Endothelial cell of umbilical vein (primary cell): ENCODE data around the gene CHST8. TPM values are rescaled to one million over a fixed set of nuclear protein-coding genes. Genes with fewer than 3 reads are reported as not detected.

Source experiments
- BruUV-seq: library from RNA; stranded (reverse); fragments of 400-500 nt; replicated peaks from 2 replicates; lab custom pipeline; 2021; lab: Mats Ljungman, UMichigan
- CTCF ChIA-PET: fragments of 300-600, 350-600 bp; sonication (Branson Sonifier 250); formaldehyde crosslinking; loops from one replicate; lab custom pipeline; 2021; ENCODE audit warnings: antibody characterized with exemption, inconsistent platforms; lab: Charles Lee
- POLR2A ChIA-PET: fragments of 300-600, 350-600 bp; sonication (Branson Sonifier 250); formaldehyde crosslinking; loops from one replicate; lab custom pipeline; 2021; ENCODE audit warnings: antibody characterized with exemption, inconsistent platforms; lab: Charles Lee
- DNase-seq: peaks from one replicate; pipeline ENCODE4 v3.0.0-alpha.2; 2011; ENCODE audit warnings: low read depth, low spot score
- FAIRE-seq: peaks from 2 replicates; lab custom pipeline; 2011; peaks lifted over from hg19 to GRCh38; lab: Jason Lieb, UNC
- H2AFZ ChIP-seq: 2 replicates; pipeline ENCODE4 v1.6.0; 2012; ENCODE audit warnings: low read depth, low read length, control low read depth, inconsistent platforms
- H3K27ac ChIP-seq: 2 replicates; pipeline ENCODE4 v1.5.1; 2011; ENCODE audit warnings: low read depth, mild to moderate bottlenecking, control low read depth, low read length, moderate library complexity; ENCODE audit not compliant: insufficient read depth
- H3K27me3 ChIP-seq, 2 experiments: 2 replicates each; pipeline versions ENCODE4 v1.6.0 to v1.6.1; 2011; ENCODE audit warnings: low read length in 2 of 2, mixed read lengths in 1 of 2; ENCODE audit not compliant: control insufficient read depth in 2 of 2, insufficient read depth in 2 of 2
- H3K36me3 ChIP-seq, 2 experiments: 2 replicates in 1 of 2; 3 replicates in 1 of 2; pipeline ENCODE4 v1.5.1; 2011; ENCODE audit warnings: low read length in 2 of 2, mild to moderate bottlenecking in 1 of 2, moderate library complexity in 1 of 2; ENCODE audit not compliant: control insufficient read depth in 2 of 2, insufficient read depth in 2 of 2; ENCODE audit errors: extremely low read depth in 1 of 2
- H3K4me1 ChIP-seq: 3 replicates; pipeline ENCODE4 v1.5.1; 2011; ENCODE audit warnings: mild to moderate bottlenecking, low read length; ENCODE audit not compliant: control insufficient read depth, insufficient read depth; ENCODE audit errors: extremely low read depth
- H3K4me2 ChIP-seq: 2 replicates; pipeline ENCODE4 v1.6.1; 2011; ENCODE audit warnings: low read length, control low read depth, mixed read lengths; ENCODE audit not compliant: insufficient read depth
- H3K4me3 ChIP-seq, 3 experiments: fragments of 200-600 bp in 1 of 3; sonication (generic), shearing (Covaris generic) in 1 of 3; replicated peaks in 1 of 3; 2 replicates each; pipeline ENCODE4 v1.5.1; 2011 to 2016; ENCODE audit warnings: control low read depth in 3 of 3, low read length in 3 of 3, mild to moderate bottlenecking in 2 of 3, inconsistent platforms in 1 of 3, low read depth in 1 of 3, moderate library complexity in 1 of 3; ENCODE audit not compliant: insufficient read depth in 1 of 3
- H3K79me2 ChIP-seq: 2 replicates; pipeline ENCODE4 v1.6.0; 2012; ENCODE audit warnings: low read length, inconsistent platforms; ENCODE audit not compliant: control insufficient read depth, insufficient read depth
- H3K9ac ChIP-seq: replicated peaks from 2 replicates; pipeline ENCODE3; 2011; ENCODE audit warnings: low read length, control low read depth; ENCODE audit not compliant: insufficient read depth; ENCODE audit errors: extremely low read depth
- H3K9me1 ChIP-seq: replicated peaks from 3 replicates; pipeline ENCODE4 v1.6.0; 2011; ENCODE audit warnings: mild to moderate bottlenecking, low read length; ENCODE audit not compliant: control insufficient read depth, insufficient read depth; ENCODE audit errors: extremely low read depth
- H3K9me3 ChIP-seq: replicated peaks from 2 replicates; pipeline ENCODE4 v1.5.1; 2012; ENCODE audit warnings: low read length, inconsistent platforms; ENCODE audit not compliant: control insufficient read depth, insufficient read depth
- H4K20me1 ChIP-seq: replicated peaks from 2 replicates; pipeline ENCODE3; 2011; ENCODE audit warnings: mild to moderate bottlenecking, low read length; ENCODE audit not compliant: control insufficient read depth, insufficient read depth; ENCODE audit errors: extremely low read depth
- CTCF ChIP-seq, 2 donors: IDR thresholded peaks; 1 replicate in 1 of 2; 2 replicates in 1 of 2; pipeline ENCODE4 v1.5.1; 2011; ENCODE audit warnings: low read length in 2 of 2, mild to moderate bottlenecking in 2 of 2, moderate library complexity in 2 of 2, control low read depth in 1 of 2, inconsistent platforms in 1 of 2, low read depth in 1 of 2; ENCODE audit not compliant: insufficient read depth in 1 of 2; ENCODE audit errors: extremely low read depth in 1 of 2
- EZH2 ChIP-seq: IDR thresholded peaks from 2 replicates; pipeline ENCODE4 v1.6.1; 2012; ENCODE audit warnings: borderline replicate concordance, low read depth, mild to moderate bottlenecking, moderate library complexity, low read length, inconsistent platforms; ENCODE audit not compliant: severe bottlenecking
- FOS ChIP-seq: IDR thresholded peaks from 2 replicates; pipeline ENCODE4 v1.6.1; 2011; ENCODE audit warnings: mild to moderate bottlenecking, low read length, moderate library complexity, borderline replicate concordance; ENCODE audit not compliant: insufficient read depth
- GATA2 ChIP-seq: IDR thresholded peaks from 2 replicates; pipeline ENCODE4 v1.7.0; 2011; ENCODE audit warnings: low read depth, mild to moderate bottlenecking, moderate library complexity, mixed read lengths, low read length; ENCODE audit not compliant: insufficient read length, insufficient read depth
- JUN ChIP-seq: IDR thresholded peaks from 2 replicates; pipeline ENCODE4 v1.6.1; 2011; ENCODE audit warnings: borderline replicate concordance, low read depth; ENCODE audit not compliant: insufficient read length, insufficient read depth
- MAX ChIP-seq: IDR thresholded peaks from 2 replicates; pipeline ENCODE4 v1.6.1; 2011; ENCODE audit not compliant: insufficient read depth, insufficient read length
- MYC ChIP-seq: IDR thresholded peaks from one replicate; pipeline ENCODE4 v1.6.1; 2011; ENCODE audit warnings: mild to moderate bottlenecking, low read depth, low read length
- POLR2A ChIP-seq: IDR thresholded peaks from 2 replicates; pipeline ENCODE4 v1.6.1; 2012; ENCODE audit warnings: low read depth, mild to moderate bottlenecking, control low read depth, low read length
- POLR2AphosphoS5 ChIP-seq: IDR thresholded peaks from 2 replicates; pipeline ENCODE4 v1.6.1; 2012; ENCODE audit warnings: low read depth, mild to moderate bottlenecking, control low read depth, low read length, moderate library complexity; ENCODE audit not compliant: insufficient read depth
- dilution Hi-C: fragments of 300-500 bp; cut with MboI; formaldehyde crosslinking; loops from one replicate; pipeline ENCODE4 v1.15.0; 2019; ENCODE audit warnings: low sequenced_read_pairs; ENCODE audit not compliant: extremely low pct_ligation_motif_present
- intact Hi-C: fragments of 100-400 bp; cut with micrococcal nuclease; formaldehyde crosslinking; loops from one replicate; pipeline ENCODE4 v1.10.0; 2022
- polyA plus RNA-seq, 4 experiments: library from polyadenylated mRNA; depleted of rRNA in 3 of 4; stranded (reverse) in 3 of 4; unstranded in 1 of 4; fragments of >200 nt; gene quantifications; 2 replicates each; pipeline versions ENCODE4 v1.2.1 to v1.2.3, GENCODE V29; 2011 to 2012; ENCODE audit warnings: missing spikeins in 1 of 4
- total RNA-seq: library from RNA; stranded (reverse); gene quantifications from 2 replicates; pipeline ENCODE4 v1.2.3, GENCODE V29; 2021

The CHST8 gene
- total and polyA plus RNA-seq, 2 donors (not counting 3 experiments of a cell fraction or from before 2014, with no cell fraction given) = not detected

- POLR2A ChIA-PET = no interaction called here
- no peak overlapping the region for H2AFZ ChIP-seq
- H3K4me2 ChIP-seq = no peak overlapping the region
- no TSS peak for BruUV-seq
- H3K36me3 ChIP-seq = no peaks in the 10 kb centered on the region
- CTCF ChIA-PET = interaction anchor here (0.6 kb wide), 1 partner anchor 285 kb away, joined by 4 read pairs; no protein-coding TSS in a partner anchor
- intact Hi-C loops (no loop called here), dilution Hi-C loops (no loop called here)
- FAIRE-seq (no peak), DNase-seq (no peak)
- H3K27ac ChIP-seq = no peak overlapping the region
- H3K4me1 ChIP-seq = no peaks in the 10 kb centered on the region
- H3K9me3 ChIP-seq = no peaks in the 10 kb centered on the region
- no peaks in the 10 kb centered on the region for H3K27me3 ChIP-seq
- no peaks in the 10 kb centered on the region for H3K79me2 ChIP-seq
- H3K4me3 ChIP-seq = no peak overlapping the region
- TF ChIP-seq POLR2A (no peak), EZH2 (no peak), MAX (no peak), JUN (no peak), MYC (no peak), GATA2 (no peak), POLR2AphosphoS5 (no peak), FOS (no peak), CTCF (IDR thresholded peaks at IDR 0.05; ENCODE audit: extremely low read depth in 1 of 2, insufficient read depth in 1 of 2, low read depth in 1 of 2, low read length in 2 of 2) (no peak)
- H4K20me1 ChIP-seq = no peaks in the 10 kb centered on the region
- no peaks in the 10 kb centered on the region for H3K9me1 ChIP-seq
- H3K9ac ChIP-seq = no peak overlapping the region
These were observed 93.7 kb downstream of the CHST8 start for GRCh38 chr19:33715462-33715861.
